AG09319 (cell line): ENCODE measurements around the gene ELMO2.

Source experiments
- DNase-seq: peaks from one replicate; pipeline ENCODE4 v3.0.0-alpha.2; 2010; ENCODE audit warnings: low read depth; ENCODE audit errors: extremely low read depth
- CTCF ChIP-seq: IDR thresholded peaks from 2 replicates; pipeline ENCODE4 v1.5.1; 2011; ENCODE audit warnings: low read depth, mild to moderate bottlenecking, inconsistent platforms, low read length, moderate library complexity

Gene ELMO2

DNA sequence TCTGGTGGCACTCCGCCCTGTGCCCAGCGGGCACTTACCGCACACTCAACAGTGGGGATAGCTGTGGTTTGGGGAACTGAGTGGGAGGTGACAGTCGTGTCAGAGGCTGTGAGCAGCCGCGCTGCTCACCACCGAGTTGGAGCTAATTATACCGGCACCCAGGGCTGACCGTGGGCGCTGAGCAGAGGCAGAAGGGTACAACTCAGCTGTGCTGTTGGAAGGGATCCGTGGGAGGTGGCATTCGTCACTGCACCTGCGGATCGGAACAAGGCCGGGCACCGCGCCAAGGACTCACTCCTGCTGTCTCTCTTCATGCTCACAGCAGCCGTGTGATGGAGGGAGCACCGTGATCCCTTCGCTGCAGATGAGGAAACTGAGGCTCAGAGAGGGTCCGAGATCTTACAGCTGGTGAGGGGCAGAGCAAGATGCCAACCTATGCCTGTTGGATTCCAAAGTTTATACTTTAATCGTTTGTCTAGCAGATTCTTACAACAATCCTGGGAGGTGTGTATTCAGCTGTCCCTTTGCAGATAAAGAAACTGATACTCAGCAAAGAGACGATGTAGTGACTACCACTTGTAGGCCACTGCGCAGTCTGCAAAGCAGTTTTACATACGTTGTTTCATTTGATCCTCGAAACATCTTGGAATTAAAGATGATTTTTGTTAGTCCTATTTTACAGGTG is 713 bp upstream of the ELMO2 start:
- no peak for DNase-seq
- no peak for TF ChIP-seq CTCF

GRCh38 chr20:46402331-46402811 is 4.0 kb downstream of the ELMO2 start:
- TF ChIP-seq CTCF: no peak
- DNase-seq: no peak

DNA sequence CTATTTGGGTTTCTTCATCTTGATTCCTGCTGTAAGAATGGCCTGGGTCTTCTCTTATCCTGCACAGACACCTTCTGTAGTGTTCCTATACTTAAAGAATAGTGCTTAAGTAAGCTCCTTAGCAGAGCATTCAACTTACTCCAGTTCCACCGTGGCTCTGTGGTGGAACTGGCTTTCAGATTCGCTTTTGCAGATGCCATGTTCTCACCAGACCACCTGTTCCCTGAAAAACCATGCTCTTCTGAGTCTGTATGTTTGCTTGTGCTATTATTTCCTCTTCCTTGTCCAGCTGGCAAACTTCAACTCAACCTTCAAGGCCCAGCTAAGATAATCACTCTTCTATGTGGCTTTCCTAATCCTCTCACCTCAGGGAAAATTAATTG is 4.9 kb downstream of the ELMO2 start:
- TF ChIP-seq CTCF: no peak
- DNase-seq: no peak

DNA sequence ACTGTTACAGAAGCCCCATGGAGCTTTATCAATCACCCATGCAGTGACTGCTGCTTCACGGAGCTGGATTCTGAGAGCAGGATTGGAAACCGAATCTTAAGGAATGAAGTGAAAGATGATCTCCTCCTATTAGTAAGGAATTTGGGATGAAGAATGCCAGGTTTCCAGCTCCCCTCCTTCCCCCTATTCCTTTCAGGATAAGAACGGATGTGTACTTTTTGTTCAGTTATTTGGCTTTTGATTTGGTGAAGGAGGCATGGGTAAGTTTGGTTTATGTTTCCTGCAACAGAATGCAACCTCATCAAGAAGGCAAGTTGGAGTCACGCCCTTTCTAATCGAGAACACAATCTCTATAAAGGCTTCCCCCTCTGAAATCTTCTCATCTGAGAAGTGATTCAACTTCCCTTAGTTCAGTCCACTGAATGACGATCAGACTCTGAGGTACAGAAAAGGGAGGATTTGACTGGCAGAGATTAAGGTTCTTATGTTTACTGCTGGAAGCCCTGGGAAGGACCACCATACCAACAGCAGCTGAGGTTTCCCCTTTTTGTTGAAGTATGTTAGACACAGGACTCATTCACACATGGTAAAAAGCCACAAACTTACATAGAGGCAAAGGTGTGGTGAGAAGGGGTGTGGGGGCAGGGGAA is 5.5 kb downstream of the ELMO2 start:
- DNase-seq: peak; percentile 58
- TF ChIP-seq CTCF: no peak

GRCh38 chr20:46400253-46400652 is 6.2 kb downstream of the ELMO2 start:
- DNase-seq: peak; percentile 49
- TF ChIP-seq CTCF: no peak

DNA sequence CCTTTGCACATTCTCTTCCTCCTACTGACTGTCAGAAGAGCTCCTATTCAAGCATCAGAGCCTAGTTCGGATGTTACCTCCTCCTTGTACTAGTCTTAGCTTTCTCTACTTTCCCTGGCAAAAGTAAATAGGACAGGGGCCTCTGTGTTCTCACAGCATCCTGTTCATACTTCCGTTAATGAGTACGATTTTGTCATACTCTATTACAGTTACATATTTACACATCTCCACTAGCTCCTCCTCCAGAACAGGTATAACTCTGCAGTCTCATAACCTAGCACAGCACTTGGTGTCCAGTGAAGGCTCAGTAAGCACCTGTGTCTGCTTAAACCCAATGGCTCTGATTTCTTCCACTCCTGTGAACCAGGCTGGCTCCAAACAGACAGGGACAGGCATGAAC is 7.0 kb downstream of the ELMO2 start:
- no peak for DNase-seq
- TF ChIP-seq CTCF: no peak

DNA sequence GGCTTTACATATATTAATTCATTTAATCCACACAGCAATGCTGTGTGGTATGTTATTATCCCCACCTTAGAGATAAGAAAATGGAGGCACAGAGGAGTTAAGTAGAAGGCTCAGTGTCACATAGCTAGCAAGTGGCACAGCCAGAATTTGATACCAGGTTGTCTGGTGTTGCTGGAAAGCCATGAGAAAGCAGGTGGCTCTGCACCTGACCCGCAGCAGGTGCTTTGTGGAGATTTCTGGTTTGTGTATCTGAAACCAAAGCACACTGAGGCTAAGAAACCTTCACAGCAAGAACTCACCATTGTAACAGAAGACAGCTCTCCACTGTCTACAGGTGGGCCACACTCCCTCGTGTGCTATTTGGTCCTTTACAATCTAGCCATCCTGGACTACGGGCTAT is 7.5 kb downstream of the ELMO2 start:
- TF ChIP-seq CTCF: no peak

More for the DNA sequence above, 7.5 kb downstream of the ELMO2 start:
- no peak for DNase-seq
